HCT116 (cell line): ENCODE results near the gene SSU72.

Experiments
- CTCF ChIP-seq, 3 experiments: fragments of 200-600 bp in 1 of 3; sonication (generic) in 1 of 3; IDR thresholded peaks in 2 of 3; conservative IDR thresholded peaks in 1 of 3; 2 replicates each; pipeline ENCODE4 v1.5.1; 2012 to 2017; ENCODE audit warnings: low read depth in 2 of 3, low read length in 2 of 3, antibody characterized with exemption in 1 of 3, borderline replicate concordance in 1 of 3, control low read depth in 1 of 3, mild to moderate bottlenecking in 1 of 3, mixed read lengths in 1 of 3, mixed run types in 1 of 3, moderate library complexity in 1 of 3; ENCODE audit not compliant: insufficient read depth in 1 of 3
- ELF1 ChIP-seq: IDR thresholded peaks from 2 replicates; pipeline ENCODE4 v1.6.1; 2012; ENCODE audit warnings: low read depth, borderline replicate concordance
- EZH2 ChIP-seq: fragments of 200-600 bp; sonication (generic); IDR thresholded peaks from 2 replicates; pipeline ENCODE4 v1.6.1; 2017; ENCODE audit warnings: antibody characterized with exemption, mixed run types
- SP1 ChIP-seq: IDR thresholded peaks from 2 replicates; pipeline ENCODE4 v1.6.1; 2012; ENCODE audit warnings: low read depth
- YY1 ChIP-seq: IDR thresholded peaks from 2 replicates; pipeline ENCODE4 v1.6.1; 2011; ENCODE audit warnings: low read length, low read depth, moderate library complexity, mild to moderate bottlenecking; ENCODE audit not compliant: insufficient replicate concordance; ENCODE audit errors: extremely low read depth
- ZFX ChIP-seq: fragments of 450-650 bp; IDR thresholded peaks from 2 replicates; pipeline ENCODE4 v1.6.1; 2017

- TF ChIP-seq CTCF (IDR thresholded peaks at IDR 0.05 in 2 of 3, conservative IDR thresholded peaks at IDR 0.05 in 1 of 3; ENCODE audit: borderline replicate concordance in 1 of 3, insufficient read depth in 1 of 3, low read depth in 2 of 3, low read length in 2 of 3): no peak
- TF ChIP-seq ELF1: no peak
- TF ChIP-seq YY1: no peak
- TF ChIP-seq SP1: no peak
- no peak for TF ChIP-seq ZFX
- no peak for TF ChIP-seq EZH2
These were observed 40.1 kb downstream of the SSU72 start for GRCh38 chr1:1534401-1535154.
